ENCODE results near the gene CCDC192.

Gene CCDC192

DNA sequence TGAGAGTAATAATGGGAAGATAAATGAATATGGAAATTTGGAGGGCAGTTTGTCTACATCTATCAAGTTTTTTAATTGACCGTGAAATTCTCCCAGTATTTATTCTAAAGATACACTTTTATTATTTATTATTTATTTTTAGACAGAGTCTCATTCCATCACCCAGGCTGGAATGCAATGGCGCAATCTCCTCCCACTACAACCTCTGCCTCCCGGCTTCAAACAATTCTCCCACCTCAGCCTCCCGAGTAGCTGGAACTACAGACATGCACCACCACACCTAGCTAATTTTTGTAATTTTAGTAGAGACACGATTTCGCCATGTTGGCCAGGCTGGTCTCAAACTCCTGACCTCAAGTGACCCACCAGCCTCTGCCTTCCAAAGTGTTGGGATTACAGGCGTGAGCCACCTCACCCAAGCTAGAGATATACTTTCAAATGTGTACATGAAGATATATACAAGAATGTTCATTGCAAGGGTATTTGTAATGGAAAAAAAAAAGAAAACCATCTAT, 282.7 kb downstream of the CCDC192 start:
- no peak for DNase-seq (ENCODE audit: low read depth)

DNA sequence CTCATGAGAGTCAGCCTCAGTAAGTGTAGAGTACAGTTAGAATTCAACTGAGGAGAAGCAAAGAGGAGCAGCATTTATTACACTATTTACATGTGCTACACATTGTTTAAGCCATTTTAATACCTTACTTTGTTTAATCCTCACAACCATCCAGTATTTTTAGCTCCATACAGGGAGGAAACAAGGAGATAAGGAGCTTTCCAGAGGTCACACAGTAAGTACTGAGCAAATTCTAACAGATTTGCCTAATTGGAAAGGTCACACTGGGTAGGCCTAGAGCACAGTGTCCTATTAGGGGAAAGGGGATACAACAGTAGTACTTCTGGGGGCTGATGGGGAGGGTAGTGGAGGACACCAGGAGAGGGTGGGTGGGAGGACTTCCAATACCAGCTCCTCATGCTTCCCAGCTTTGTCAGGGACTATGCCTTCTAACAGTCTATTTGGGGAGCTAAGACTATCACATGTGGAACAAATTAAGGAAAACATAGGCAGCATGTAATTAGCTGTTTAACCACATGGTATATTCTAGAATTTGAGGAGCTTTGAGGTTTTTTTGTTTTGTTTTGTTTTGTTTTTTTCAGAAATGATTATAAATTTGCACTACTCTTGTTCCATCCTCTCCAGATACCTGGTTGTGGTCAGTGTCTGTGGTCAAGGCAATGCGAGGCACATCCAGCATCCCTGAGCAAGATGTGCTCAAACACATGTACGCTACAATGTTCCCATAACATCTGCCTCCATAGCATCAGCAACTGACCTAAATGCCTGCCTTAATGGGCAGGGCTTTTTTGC, 284.4 kb downstream of the CCDC192 start:
- no peak for DNase-seq (ENCODE audit: low read depth)

DNA sequence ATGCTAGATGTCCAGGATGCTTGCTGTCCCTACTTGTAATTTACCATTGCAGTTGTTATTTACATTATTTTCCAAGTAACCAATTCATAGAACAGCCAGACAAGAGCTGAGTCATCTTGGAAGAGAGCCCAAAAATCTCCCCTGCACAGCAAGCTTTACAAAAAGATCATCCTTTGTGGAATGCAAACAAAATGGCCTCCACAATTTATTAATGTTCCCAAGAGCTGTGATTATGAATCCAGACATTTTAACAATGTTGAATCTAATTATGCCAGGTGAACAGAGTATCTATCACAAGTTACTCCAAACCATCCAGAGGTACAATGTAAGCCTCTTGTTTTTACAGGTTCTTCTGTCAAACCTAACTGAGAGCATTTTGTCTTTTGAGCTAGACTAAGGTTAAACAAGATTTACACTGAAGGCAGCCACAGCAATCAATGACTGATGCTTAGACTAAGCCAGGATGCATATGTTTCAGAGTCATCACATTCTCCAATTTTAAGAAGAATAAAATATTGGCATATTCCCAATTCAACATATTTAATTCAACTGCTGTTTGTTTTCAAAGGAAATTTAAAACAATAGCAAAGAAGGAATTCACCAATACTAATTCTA, 285.1 kb downstream of the CCDC192 start:
- no peak for DNase-seq (ENCODE audit: low read depth)
